ENCODE data around the gene OR6C65. TPM values are rescaled to one million over a fixed set of nuclear protein-coding genes. Genes with fewer than 3 reads are reported as not detected.

Gene OR6C65
- total and polyA plus RNA-seq, 9 of the 15 experiments (the other 6 are each of a cell fraction or from before 2014, with no cell fraction given): not detected

DNA sequence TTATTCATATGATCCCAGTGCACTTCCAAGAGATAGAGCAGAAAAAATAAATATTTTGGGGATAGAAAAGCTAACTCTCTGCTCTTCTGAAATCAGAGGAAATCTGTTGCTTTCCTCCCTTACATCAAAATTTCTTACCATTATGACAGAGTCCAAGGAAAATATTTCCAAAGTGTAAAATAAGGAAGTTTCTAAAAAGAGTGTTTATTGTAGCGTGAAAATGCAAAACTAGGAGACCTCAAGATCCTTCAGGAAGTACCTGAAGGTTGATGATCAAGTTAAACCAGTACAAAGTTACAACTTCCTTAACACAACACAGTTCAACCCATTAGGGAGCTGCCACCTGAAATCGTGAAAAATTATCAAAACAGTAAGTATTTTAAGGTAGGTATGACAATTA, 43.4 kb downstream of the OR6C65 start, which contains the start of gene OR6C2:
OR6C2 (plus strand) TSS at position 301 of the 400 bp plus-strand sequence. CDS start 8,138 bp downstream, outside the sequence.
- no TSS peak for BruUV-seq (replicated peaks)
- H3K36me3 ChIP-seq (ENCODE audit: control insufficient read depth, insufficient read depth, low read length): no peaks in the 10 kb centered on the region
- no peaks in the 10 kb centered on the region for H3K9me1 ChIP-seq (ENCODE audit: control insufficient read depth, insufficient read depth, low read length)
- H4K20me1 ChIP-seq (replicated peaks; ENCODE audit: control insufficient read depth, insufficient read depth, low read length): no peaks in the 10 kb centered on the region
- ATAC-seq: no peak
- no peak within 1 kb of the TSS for H3K9ac ChIP-seq (ENCODE audit: insufficient read depth in 1 of 2, low read depth in 2 of 2, low read length in 2 of 2)
- H2AFZ ChIP-seq (ENCODE audit: low read depth, low read length): no peak within 1 kb of the TSS
- in situ Hi-C loops (cut with MboI) (no loop called here), intact Hi-C loops (cut with micrococcal nuclease) (loop anchor here (10.0 kb wide), 1 partner anchor 259 kb away; no protein-coding TSS in a partner anchor)
- no peak for DNase-seq (ENCODE audit: extremely low read depth in 1 of 4, low spot score in 3 of 4)
- no peak within 1 kb of the TSS for H3K27ac ChIP-seq (ENCODE audit: extremely low read depth, low read depth, low read length)
- H3K4me1 ChIP-seq (replicated peaks in 1 of 2; ENCODE audit: control insufficient read depth in 2 of 2, insufficient read depth in 2 of 2, low read length in 2 of 2): no peaks in the 10 kb centered on the region
- H3K79me2 ChIP-seq (ENCODE audit: control insufficient read depth, insufficient read depth, low read length): no peaks in the 10 kb centered on the region
- no peaks in the 10 kb centered on the region for H3K9me3 ChIP-seq (replicated peaks; ENCODE audit: control insufficient read depth, insufficient read depth, low read depth, low read length)
- no peak for FAIRE-seq
- CTCF ChIA-PET (ENCODE audit: low intra/inter-chr PET ratio): interaction anchor here (0.8 kb wide), 1 partner anchor 176 kb away, joined by 3 read pairs; no protein-coding TSS in a partner anchor
- H3K4me2 ChIP-seq (ENCODE audit: insufficient read depth, low read length): no peak within 1 kb of the TSS
- POLR2A ChIA-PET: no interaction called here
- whole genome bisulfite sequencing (ENCODE audit: insufficient coverage, low coverage, missing lambda C conversion rate): 0% methylated on average over 2 of the region's 2 CpGs
- H3K27me3 ChIP-seq (ENCODE audit: control insufficient read depth in 2 of 2, insufficient read depth in 2 of 2, low read length in 2 of 2): no peaks in the 10 kb centered on the region
- TF ChIP-seq MEF2D (tag; conservative IDR thresholded peaks at IDR 0.05; ENCODE audit: low read depth) (no peak), TCFL5 (CRISPR knock-in tag; conservative IDR thresholded peaks at IDR 0.05) (no peak), POLR3A (IDR thresholded peaks at IDR 0.05; ENCODE audit: borderline replicate concordance, extremely low read depth, insufficient read depth, insufficient read length) (no peak), ZBTB1 (CRISPR knock-in tag; IDR thresholded peaks at IDR 0.05; ENCODE audit: borderline replicate concordance, low read depth) (no peak), CBFA2T2 (conservative IDR thresholded peaks at IDR 0.05) (no peak), IFI16 (CRISPR knock-in tag; IDR thresholded peaks at IDR 0.05) (no peak)
- TF ChIP-seq, protein P1, sequence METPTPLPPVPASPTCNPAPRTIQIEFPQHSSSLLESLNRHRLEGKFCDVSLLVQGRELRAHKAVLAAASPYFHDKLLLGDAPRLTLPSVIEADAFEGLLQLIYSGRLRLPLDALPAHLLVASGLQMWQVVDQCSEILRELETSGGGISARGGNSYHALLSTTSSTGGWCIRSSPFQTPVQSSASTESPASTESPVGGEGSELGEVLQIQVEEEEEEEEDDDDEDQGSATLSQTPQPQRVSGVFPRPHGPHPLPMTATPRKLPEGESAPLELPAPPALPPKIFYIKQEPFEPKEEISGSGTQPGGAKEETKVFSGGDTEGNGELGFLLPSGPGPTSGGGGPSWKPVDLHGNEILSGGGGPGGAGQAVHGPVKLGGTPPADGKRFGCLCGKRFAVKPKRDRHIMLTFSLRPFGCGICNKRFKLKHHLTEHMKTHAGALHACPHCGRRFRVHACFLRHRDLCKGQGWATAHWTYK (CRISPR knock-in tag; IDR thresholded peaks at IDR 0.05): no peak
- TF ChIP-seq, protein P2, sequence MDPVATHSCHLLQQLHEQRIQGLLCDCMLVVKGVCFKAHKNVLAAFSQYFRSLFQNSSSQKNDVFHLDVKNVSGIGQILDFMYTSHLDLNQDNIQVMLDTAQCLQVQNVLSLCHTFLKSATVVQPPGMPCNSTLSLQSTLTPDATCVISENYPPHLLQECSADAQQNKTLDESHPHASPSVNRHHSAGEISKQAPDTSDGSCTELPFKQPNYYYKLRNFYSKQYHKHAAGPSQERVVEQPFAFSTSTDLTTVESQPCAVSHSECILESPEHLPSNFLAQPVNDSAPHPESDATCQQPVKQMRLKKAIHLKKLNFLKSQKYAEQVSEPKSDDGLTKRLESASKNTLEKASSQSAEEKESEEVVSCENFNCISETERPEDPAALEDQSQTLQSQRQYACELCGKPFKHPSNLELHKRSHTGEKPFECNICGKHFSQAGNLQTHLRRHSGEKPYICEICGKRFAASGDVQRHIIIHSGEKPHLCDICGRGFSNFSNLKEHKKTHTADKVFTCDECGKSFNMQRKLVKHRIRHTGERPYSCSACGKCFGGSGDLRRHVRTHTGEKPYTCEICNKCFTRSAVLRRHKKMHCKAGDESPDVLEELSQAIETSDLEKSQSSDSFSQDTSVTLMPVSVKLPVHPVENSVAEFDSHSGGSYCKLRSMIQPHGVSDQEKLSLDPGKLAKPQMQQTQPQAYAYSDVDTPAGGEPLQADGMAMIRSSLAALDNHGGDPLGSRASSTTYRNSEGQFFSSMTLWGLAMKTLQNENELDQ (CRISPR knock-in tag; IDR thresholded peaks at IDR 0.05; ENCODE audit: borderline replicate concordance): no peak
- TF ChIP-seq, protein P3, sequence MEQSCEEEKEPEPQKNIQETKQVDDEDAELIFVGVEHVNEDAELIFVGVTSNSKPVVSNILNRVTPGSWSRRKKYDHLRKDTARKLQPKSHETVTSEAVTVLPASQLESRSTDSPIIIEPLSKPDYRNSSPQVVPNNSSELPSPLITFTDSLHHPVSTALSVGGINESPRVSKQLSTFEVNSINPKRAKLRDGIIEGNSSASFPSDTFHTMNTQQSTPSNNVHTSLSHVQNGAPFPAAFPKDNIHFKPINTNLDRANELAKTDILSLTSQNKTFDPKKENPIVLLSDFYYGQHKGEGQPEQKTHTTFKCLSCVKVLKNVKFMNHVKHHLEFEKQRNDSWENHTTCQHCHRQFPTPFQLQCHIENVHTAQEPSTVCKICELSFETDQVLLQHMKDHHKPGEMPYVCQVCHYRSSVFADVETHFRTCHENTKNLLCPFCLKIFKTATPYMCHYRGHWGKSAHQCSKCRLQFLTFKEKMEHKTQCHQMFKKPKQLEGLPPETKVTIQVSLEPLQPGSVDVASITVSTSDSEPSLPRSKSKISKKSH (CRISPR knock-in tag; IDR thresholded peaks at IDR 0.05): no peak
- TF ChIP-seq, protein P4, sequence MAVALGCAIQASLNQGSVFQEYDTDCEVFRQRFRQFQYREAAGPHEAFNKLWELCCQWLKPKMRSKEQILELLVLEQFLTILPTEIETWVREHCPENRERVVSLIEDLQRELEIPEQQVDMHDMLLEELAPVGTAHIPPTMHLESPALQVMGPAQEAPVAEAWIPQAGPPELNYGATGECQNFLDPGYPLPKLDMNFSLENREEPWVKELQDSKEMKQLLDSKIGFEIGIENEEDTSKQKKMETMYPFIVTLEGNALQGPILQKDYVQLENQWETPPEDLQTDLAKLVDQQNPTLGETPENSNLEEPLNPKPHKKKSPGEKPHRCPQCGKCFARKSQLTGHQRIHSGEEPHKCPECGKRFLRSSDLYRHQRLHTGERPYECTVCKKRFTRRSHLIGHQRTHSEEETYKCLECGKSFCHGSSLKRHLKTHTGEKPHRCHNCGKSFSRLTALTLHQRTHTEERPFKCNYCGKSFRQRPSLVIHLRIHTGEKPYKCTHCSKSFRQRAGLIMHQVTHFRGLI (CRISPR knock-in tag; IDR thresholded peaks at IDR 0.05): no peak
- no peak within 1 kb of the TSS for H3K4me3 ChIP-seq
